Kidney epithelial cell (primary cell): ENCODE data around the gene STXBP2. TPM values are rescaled to one million over a fixed set of nuclear protein-coding genes. Genes with fewer than 3 reads are reported as not detected.

ENCODE experiments used
- DNase-seq: peaks from one replicate; pipeline ENCODE4 v3.0.0-alpha.2; 2010; ENCODE audit warnings: low read depth
- H3K27me3 ChIP-seq: 2 replicates; pipeline ENCODE4 v1.6.0; 2011; ENCODE audit warnings: low read length; ENCODE audit not compliant: control insufficient read depth, insufficient read depth
- H3K36me3 ChIP-seq: 2 replicates; pipeline ENCODE4 v1.5.1; 2011; ENCODE audit warnings: low read length; ENCODE audit not compliant: control insufficient read depth, insufficient read depth
- H3K4me3 ChIP-seq: 2 replicates; pipeline ENCODE4 v1.5.1; 2011; ENCODE audit warnings: low read depth, mild to moderate bottlenecking, control low read depth, low read length
- total RNA-seq: library from RNA; depleted of rRNA; stranded (reverse); fragments of >200 nt; gene quantifications from 2 replicates; pipeline ENCODE4 v1.2.3, GENCODE V29; 2015
- TF ChIP-seq, protein P1 (sequence below): IDR thresholded peaks from 2 replicates; pipeline ENCODE4 v1.5.1; 2011; ENCODE audit warnings: mild to moderate bottlenecking, moderate library complexity, low read length, control low read depth, inconsistent platforms; ENCODE audit not compliant: insufficient read depth, poor library complexity, severe bottlenecking

STXBP2 gene
- total RNA-seq, 1 donor from 2014 or later = 65.7 TPM

- Histone ChIP-seq H3K27me3 (peaks cover 7% of the 10 kb centered on the region), H3K4me3 (no peak overlapping the region), H3K36me3 (no peaks in the 10 kb centered on the region)
- TF ChIP-seq, protein P1, sequence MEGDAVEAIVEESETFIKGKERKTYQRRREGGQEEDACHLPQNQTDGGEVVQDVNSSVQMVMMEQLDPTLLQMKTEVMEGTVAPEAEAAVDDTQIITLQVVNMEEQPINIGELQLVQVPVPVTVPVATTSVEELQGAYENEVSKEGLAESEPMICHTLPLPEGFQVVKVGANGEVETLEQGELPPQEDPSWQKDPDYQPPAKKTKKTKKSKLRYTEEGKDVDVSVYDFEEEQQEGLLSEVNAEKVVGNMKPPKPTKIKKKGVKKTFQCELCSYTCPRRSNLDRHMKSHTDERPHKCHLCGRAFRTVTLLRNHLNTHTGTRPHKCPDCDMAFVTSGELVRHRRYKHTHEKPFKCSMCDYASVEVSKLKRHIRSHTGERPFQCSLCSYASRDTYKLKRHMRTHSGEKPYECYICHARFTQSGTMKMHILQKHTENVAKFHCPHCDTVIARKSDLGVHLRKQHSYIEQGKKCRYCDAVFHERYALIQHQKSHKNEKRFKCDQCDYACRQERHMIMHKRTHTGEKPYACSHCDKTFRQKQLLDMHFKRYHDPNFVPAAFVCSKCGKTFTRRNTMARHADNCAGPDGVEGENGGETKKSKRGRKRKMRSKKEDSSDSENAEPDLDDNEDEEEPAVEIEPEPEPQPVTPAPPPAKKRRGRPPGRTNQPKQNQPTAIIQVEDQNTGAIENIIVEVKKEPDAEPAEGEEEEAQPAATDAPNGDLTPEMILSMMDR = no peak
- DNase-seq = no peak
Measured at GRCh38 chr19:7597689-7598088, 39.2 kb upstream of the STXBP2 start.

GRCh38 chr19:7598180-7598579 is 38.7 kb upstream of the STXBP2 start:
- Histone ChIP-seq H3K4me3 (no peak overlapping the region), H3K36me3 (no peaks in the 10 kb centered on the region), H3K27me3 (peaks cover 7% of the 10 kb centered on the region)
- TF ChIP-seq, protein P1 = no peak
- no peak for DNase-seq

GRCh38 chr19:7600721-7601120 is 36.2 kb upstream of the STXBP2 start:
- peaks cover 4% of the 10 kb centered on the region for H3K27me3 ChIP-seq
- DNase-seq = no peak
- TF ChIP-seq, protein P1 = no peak
- H3K4me3 ChIP-seq = no peak overlapping the region
- H3K36me3 ChIP-seq = no peaks in the 10 kb centered on the region

- H3K27me3 ChIP-seq = no peaks in the 10 kb centered on the region
- H3K4me3 ChIP-seq = no peak overlapping the region
- TF ChIP-seq, protein P1 = no peak
- H3K36me3 ChIP-seq = no peaks in the 10 kb centered on the region
- DNase-seq = no peak
Measured at GRCh38 chr19:7602240-7602934, 34.5 kb upstream of the STXBP2 start.

- DNase-seq = no peak
- H3K27me3 ChIP-seq = no peaks in the 10 kb centered on the region
- H3K36me3 ChIP-seq = no peaks in the 10 kb centered on the region
- no peak overlapping the region for H3K4me3 ChIP-seq
- TF ChIP-seq, protein P1 = no peak
Measured at GRCh38 chr19:7602935-7603497, 33.9 kb upstream of the STXBP2 start.

DNA sequence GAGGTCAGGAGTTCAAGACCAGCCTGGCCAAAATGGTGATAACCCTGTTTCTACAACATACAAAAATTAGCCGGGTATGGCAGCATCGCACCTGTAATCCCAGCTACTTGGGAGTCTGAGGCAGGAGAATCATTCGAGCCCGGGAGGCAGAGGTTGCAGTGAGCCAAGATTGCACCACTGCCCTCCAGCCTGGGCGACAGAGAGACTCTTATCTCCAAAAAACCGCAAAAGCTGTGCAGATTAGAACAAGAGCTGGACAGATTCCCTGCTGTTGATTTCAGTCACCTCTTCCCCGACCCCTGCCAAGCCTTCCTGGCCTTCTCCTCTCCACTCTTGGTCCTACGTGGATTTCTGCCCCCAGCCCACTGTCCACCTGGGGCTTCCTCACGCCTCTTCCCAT is 33.0 kb upstream of the STXBP2 start:
- no peak for DNase-seq
- Histone ChIP-seq H3K27me3 (no peaks in the 10 kb centered on the region), H3K4me3 (no peak overlapping the region), H3K36me3 (no peaks in the 10 kb centered on the region)
- TF ChIP-seq, protein P1 = no peak
